ENCODE measurements around the gene OSBPL6.
"Not testable (repeated sequence)": the region's sequence is repeated elsewhere in the genome, so short reads cannot be mapped to it uniquely, and the experiment has no call there.

The OSBPL6 gene

GRCh38 chr2:178193823-178194599 is at the start of gene OSBPL6:
Gene OSBPL6 (plus strand): TSS chr2:178194512. CDS start chr2:178306185, 111,673 bp downstream.
- DNase-seq: peak; percentile 84

- no peak for DNase-seq
Measured at GRCh38 chr2:178152033-178152432, 42.3 kb upstream of the OSBPL6 start.

- DNase-seq: no peak
Measured at GRCh38 chr2:178152542-178152941, 41.8 kb upstream of the OSBPL6 start.

- no peak for DNase-seq
Measured at GRCh38 chr2:178152977-178153376, 41.3 kb upstream of the OSBPL6 start.

- not testable (repeated sequence) for DNase-seq
Measured at GRCh38 chr2:178153878-178154277, 40.4 kb upstream of the OSBPL6 start.

- no peak for DNase-seq
Measured at GRCh38 chr2:178155524-178155923, 38.8 kb upstream of the OSBPL6 start.

- DNase-seq: no peak
Measured at GRCh38 chr2:178157574-178157973, 36.7 kb upstream of the OSBPL6 start.

GRCh38 chr2:178159966-178160365 is 34.3 kb upstream of the OSBPL6 start:
- no peak for DNase-seq

- DNase-seq: no peak
Measured at GRCh38 chr2:178160601-178161000, 33.7 kb upstream of the OSBPL6 start.

GRCh38 chr2:178163395-178163794 is 30.9 kb upstream of the OSBPL6 start:
- no peak for DNase-seq

- no peak for DNase-seq
Measured at GRCh38 chr2:178163911-178164310, 30.4 kb upstream of the OSBPL6 start.

GRCh38 chr2:178173657-178174056 is 20.7 kb upstream of the OSBPL6 start:
- no peak for DNase-seq

GRCh38 chr2:178177066-178177679 is 17.1 kb upstream of the OSBPL6 start:
- no peak for DNase-seq

GRCh38 chr2:178180648-178181047 is 13.7 kb upstream of the OSBPL6 start:
- not testable (repeated sequence) for DNase-seq

- no peak for DNase-seq
Measured at GRCh38 chr2:178187861-178188260, 6.5 kb upstream of the OSBPL6 start.

- DNase-seq: no peak
Measured at GRCh38 chr2:178188466-178188865, 5.8 kb upstream of the OSBPL6 start.

- DNase-seq: no peak
Measured at GRCh38 chr2:178191004-178191508, 3.3 kb upstream of the OSBPL6 start.

- no peak for DNase-seq
Measured at GRCh38 chr2:178191511-178191910, 2.8 kb upstream of the OSBPL6 start.

- no peak for DNase-seq
Measured at GRCh38 chr2:178193496-178193822, 853 bp upstream of the OSBPL6 start.

- DNase-seq: peak; percentile 63
Measured at GRCh38 chr2:178194600-178195389, 483 bp downstream of the OSBPL6 start.

- DNase-seq: no peak
Measured at GRCh38 chr2:178195390-178196166, 1.3 kb downstream of the OSBPL6 start.

GRCh38 chr2:178197791-178198190 is 3.5 kb downstream of the OSBPL6 start:
- no peak for DNase-seq

- DNase-seq: not testable (repeated sequence)
Measured at GRCh38 chr2:178198441-178198840, 4.1 kb downstream of the OSBPL6 start.

All from activated effector memory CD4-positive, alpha-beta T cell treated with anti-CD3 and anti-CD28 coated beads, Interleukin-2, amount 50 U/mL, for 16 hours (primary cell).